ENCODE measurements around the gene PRAF2.
A peak's percentile ranks its signal among the peaks of the same experiment; 100 is the strongest.

PRAF2 gene, protein sequence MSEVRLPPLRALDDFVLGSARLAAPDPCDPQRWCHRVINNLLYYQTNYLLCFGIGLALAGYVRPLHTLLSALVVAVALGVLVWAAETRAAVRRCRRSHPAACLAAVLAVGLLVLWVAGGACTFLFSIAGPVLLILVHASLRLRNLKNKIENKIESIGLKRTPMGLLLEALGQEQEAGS

DNA sequence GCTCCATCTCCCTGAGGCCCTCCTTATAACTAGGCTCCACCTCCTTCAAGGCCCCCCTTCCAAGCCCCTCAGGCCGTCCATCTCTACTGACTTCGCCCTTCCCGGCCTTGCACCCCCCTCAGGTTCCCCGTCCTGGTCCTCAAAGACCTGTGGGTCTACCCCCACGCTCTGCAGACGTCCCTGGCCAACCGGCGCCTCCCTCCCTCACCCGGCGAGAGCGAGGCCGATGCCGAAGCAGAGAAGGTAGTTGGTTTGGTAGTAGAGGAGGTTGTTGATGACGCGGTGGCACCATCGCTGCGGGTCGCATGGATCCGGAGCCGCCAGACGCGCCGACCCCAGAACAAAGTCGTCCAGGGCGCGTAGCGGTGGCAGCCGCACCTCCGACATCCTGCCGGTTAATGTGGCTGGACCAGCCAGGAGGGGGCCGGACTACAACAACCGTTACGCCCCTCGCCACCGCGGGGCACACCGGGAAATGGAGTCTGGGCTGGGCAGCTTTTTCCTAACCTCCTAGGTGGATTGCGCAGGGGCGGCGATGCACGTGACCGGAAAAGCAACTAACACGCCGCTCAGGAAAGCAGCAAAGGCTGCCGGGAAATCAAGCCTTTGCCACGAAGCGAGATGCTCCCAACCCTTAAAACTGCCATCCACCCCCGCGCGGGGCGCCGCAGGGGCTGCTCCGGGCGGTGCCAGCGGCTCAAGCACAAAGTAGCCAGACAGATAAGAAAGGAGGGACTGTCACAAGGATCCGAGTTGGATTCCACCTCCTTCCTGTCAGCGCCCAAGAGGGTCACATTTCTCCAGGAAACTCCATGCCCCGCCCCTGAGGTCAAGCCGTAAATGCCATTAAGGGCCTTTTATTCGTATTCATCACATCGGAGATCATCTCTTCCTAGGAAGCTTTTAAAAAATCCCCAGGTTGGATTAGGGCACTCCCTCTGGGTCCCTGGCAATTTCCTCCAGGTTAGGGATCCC, at the start of gene PRAF2:
PRAF2 (minus strand) TSS at position 402 of the 975 bp plus-strand sequence; CDS start at position 387, 15 bp downstream.
- peak; percentile 92 for DNase-seq

- no peak for DNase-seq
These were observed 48.7 kb upstream of the PRAF2 start for GRCh38 chrX:49122499-49122898.

DNA sequence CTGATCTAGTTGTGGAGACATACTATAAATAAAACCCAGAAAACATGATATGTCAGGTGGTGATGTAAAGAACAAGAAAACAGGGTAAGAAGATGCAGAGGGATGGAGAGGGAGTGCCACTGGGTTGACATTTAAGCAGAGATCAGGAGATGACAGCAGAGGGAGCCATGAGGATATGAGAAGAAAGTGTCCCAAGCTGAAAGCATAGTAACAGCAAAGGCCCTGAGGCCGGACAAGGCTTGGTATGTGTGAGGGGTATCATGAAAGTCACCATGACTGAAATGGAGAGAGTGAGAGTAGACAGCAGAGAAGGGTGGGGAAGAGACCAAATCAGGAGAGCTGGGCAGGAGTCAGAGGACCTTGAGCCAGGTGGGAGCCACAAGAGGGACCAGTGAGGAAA, 46.3 kb upstream of the PRAF2 start:
- DNase-seq: no peak

DNA sequence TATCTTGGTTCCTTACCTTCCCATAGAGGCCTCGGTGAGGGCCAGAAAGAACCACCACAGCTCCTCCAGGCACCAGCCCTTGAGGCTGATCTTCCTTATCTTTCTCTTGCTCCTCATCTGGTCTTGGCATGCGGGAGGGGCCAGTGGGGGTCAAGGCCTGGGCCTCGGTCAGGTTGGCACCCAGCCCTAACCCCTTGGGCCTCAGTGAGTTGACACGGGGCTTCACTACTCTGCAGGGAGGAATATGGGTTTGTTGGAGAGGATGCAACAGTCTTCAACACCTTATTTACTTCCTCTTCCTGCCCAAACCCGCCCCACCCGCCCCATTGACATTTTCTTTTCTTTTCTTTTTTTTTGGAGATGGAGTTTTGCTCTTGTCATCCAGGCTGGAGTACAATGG, 43.8 kb upstream of the PRAF2 start:
- DNase-seq: no peak

DNA sequence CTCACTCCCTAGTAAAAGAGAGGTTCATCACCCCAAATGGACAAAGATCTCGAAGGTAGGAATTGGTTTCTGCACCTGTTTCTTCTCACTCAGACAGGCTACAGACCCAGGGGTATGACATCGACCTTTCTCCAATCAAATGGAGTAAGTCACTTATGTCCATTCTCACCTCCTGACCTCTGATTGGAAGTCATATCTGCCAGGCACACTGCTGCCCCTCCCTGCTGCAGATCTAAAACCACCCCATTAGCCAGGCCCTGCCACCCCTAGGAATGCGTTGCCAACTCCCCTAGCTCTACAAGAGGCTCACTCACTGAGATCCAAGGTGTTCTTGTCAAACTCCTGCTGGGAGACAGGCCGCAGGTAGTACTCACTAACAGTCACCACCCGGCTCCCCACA, 42.9 kb upstream of the PRAF2 start:
- no peak for DNase-seq

GRCh38 chrX:49116076-49116475, 42.3 kb upstream of the PRAF2 start:
- DNase-seq: no peak

DNA sequence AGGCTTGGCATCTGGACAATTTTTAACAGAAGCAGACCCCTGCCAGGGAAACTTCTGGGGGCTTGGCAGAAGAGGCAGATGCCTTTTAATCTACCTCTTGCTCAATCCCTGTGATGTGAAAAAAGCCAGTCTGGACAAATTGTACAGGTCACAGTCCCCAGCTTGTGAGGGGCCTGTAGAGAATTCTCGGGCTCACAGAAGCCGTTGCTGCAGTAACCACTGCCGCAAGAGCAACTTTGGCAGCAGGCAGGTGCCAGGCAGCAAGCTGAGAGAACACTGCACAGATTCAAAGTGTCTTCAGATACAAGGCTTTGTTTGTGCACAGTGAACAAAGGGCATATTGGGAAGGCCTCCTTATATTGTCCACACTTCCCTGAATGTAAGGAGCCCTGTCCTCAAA, 38.0 kb upstream of the PRAF2 start:
- no peak for DNase-seq

- no peak for DNase-seq
These were observed 36.6 kb upstream of the PRAF2 start for GRCh38 chrX:49110417-49110816.

- DNase-seq: no peak
These were observed 34.8 kb upstream of the PRAF2 start for GRCh38 chrX:49108641-49109040.

DNA sequence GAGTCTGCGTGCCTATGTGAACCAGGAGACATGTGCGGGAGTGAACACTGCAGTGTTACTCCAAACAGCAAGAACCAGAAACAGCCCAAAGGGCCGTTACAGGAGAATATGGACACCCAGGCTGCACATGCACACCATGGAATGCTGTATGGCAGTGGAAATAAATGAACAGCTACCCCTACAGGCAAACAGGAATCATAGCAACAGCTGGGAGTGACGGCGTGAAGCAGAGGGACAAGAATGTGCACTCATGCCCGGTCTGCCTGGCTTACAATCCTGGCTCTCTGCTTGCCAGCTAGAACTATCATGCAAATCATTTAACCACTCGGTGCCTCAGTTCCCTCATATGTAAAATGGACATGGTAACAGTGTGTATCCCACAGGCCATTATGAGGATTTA, 33.1 kb upstream of the PRAF2 start:
- no peak for DNase-seq

DNA sequence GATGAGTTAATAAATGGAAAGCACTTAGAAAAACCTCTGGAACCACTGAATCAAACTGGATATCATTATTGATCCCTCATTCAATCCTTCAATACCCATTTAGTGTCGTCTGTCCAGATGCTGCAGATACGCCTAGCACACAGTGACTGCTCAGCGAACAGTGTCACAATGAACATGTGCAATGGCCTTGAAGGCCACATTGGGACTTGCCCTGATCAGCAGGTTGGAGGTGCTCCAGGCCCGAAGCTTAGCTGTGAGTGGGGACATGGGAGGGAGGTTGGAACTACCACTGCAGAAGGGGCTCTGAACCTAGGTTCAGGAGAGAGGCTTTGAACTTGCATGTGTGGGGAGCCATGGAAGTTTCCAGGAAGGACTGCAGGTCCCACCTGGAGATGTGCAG, 32.5 kb upstream of the PRAF2 start:
- DNase-seq: no peak

DNA sequence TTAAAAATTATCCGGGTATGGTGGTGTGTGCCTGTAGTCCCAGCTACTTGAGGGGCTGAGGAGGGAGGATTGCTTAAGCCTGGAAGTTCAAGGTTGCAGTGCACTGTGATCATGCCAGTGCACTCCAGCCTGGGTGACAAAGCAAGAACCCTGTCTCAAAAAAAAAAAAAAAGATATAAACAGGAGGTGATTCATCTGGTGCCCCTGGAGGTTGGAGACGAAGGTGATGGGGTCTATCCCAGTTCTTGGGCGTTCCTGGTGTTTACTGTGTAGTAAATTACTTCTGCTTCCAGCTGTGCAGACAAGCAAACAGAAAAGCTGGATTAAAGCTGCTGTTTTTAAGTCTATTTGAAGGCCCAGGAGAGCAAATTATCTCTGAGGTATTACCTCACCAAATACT, 29.8 kb upstream of the PRAF2 start:
- DNase-seq: no peak

- DNase-seq: no peak
These were observed 28.4 kb upstream of the PRAF2 start for GRCh38 chrX:49102190-49102589.

- no peak for DNase-seq
These were observed 27.8 kb upstream of the PRAF2 start for GRCh38 chrX:49101629-49101984.

GRCh38 chrX:49100704-49101628, 27.2 kb upstream of the PRAF2 start:
- peak; percentile 91 for DNase-seq

DNA sequence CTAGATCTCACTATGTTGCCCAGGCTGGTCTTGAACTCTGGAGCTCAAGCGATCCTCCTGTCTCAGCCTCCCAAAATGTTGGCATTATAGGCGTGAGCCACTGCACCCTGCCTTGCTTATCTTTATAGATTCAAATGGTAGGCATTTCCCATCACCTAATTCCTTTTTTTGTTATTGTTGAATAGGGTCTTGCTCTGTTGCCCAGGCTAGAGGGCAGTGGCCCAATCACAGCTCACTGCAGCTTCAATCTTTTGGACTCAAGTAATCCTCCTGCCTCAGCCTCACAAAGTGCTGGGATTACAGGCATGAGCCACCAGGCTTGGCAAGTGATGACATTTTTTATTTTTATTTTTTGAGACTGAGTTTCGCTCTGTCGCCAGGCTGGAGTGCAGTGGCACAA, 22.6 kb upstream of the PRAF2 start:
- no peak for DNase-seq

- no peak for DNase-seq
These were observed 15.8 kb upstream of the PRAF2 start for GRCh38 chrX:49089553-49089952.

DNA sequence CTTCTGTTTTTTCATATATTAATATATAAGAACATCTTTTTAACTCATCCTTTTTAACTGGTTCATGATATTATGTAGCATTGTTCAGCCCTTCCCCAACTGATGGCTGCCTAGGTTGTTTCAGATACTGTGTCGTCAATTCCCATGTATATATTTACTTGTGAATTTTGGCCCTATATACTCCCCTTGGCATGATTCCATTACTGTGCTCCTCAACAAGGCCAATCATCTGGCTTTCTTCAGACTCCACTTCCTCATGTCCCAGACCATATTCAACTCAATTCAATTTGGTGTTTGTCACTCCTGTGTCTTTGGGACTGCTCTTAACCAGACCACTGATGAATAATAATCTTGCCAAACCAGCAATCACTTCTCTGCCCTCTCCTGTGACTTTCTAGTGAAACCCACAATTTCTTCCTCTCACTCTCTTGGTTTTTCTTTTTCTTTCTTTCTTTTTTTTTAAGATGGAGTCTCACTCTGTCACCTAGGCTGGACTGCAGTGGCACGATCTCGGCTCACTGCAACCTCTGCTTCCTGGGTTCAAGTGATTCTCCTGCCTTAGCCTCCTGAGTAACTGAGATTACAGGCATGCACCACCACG, 8.6 kb upstream of the PRAF2 start:
- no peak for DNase-seq

DNA sequence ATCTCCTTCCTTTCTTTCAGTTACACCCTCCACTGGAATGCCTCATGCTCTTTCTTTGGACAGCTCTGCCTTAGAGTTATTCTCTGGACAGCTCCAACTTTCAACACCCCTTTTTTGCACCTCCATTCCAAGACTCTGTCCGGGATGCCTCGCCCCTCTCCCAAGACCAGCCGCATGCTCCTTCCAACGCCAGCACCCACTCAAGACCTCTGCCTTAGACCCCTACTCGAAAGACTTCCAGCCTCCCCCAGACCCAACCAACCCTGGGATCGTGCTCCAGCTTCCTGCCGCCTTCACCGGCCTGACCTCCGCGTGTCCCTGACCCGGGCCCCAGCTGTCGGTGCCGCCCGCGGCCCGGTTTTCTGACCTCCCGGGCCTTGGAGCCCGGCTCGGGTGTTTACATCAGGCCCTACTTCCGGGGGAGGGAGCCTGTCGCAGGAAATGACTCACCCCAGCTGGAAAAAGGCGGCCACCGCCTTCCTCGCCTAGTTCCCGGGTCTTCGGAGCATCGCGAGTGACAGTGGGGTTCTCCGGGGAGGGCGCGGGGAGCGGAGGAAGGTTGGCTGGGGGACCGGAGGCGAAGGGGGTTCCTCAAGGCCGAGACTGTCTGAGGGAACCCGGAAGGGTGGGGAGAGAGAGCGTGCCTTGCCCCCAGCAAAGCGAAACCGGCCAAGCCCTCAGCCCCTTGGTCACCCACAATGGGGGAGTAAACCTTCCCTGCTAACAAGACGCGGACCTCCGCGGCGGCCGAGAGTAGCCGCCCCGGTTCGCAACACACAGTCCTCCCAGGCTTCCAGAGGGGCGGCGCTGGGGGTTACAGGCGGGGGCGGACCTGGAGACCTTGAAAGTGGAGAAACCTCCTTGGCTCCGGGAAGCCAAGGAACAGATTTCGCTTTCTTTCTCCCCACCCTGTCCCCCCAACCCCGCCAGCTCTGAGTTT, 6.0 kb upstream of the PRAF2 start, which contains the start of gene WDR45:
WDR45 (minus strand) TSS at position 399 of the 940 bp plus-strand sequence. CDS start 1,792 bp downstream, outside the sequence.
- DNase-seq: peak; percentile 75

DNA sequence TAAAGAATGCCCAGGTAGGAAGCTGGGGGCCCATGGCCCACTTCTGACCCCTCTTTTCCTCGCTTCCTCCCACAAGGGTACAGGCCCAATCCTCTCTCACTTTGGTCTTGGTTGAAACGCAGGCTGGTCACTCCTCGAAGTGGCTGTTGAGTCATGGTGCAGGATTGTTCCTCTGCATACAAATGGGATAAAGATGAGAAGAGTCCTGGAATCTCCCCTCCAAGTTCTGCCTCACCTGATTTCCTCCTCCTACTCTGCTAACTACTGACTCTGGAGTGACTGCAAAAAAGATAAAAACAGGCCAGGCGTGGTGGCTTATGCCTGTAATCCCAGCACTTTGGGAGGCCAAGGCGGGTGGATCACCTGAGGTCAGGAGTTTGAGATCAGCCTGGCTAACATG, 4.1 kb upstream of the PRAF2 start:
- DNase-seq: no peak

DNA sequence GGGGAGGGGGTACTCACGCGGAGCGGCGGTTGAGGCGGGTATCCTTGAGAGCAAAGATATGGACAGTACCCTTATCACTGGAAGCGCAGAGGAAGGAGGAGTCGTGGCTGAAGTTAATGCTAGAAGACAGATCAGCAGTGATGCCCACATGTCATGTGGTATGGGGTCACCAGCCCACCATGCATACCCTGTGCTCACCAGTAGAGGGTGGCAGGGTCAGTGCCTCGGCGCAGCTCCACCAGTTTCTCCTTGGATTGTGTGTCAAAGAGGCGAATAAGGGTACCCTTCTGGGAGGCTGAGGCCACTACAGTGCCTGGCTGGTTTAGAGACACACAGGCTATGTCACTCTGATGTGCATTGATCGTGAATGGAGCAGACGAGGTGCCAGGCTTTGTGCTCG, 1.5 kb upstream of the PRAF2 start:
- DNase-seq: no peak

GRCh38 chrX:49072712-49073095, 1.1 kb downstream of the PRAF2 start:
- DNase-seq: no peak
